Aorta (tissue), 5 donors: ENCODE measurements around the gene TOMM7. TPM values are rescaled to one million over a fixed set of nuclear protein-coding genes. Genes with fewer than 3 reads are reported as not detected.
"Not testable (repeated sequence)": the region's sequence is repeated elsewhere in the genome, so short reads cannot be mapped to it uniquely, and the experiment has no call there.

Experiments used
- ATAC-seq: fragments of 200-7000 bp; cut with Tn5 transposase; one replicate; pipeline ENCODE4 v1.9.1; 2022; ENCODE audit warnings: moderate library complexity; ENCODE audit not compliant: low FRiP score
- DNase-seq, 2 donors: peaks; one replicate each; pipeline ENCODE4 v3.0.0-alpha.2; 2020
- H3K27ac ChIP-seq, 2 donors: one replicate each; pipeline ENCODE4 v1.5.1; 2013; ENCODE audit warnings: low read length in 2 of 2, mild to moderate bottlenecking in 2 of 2, moderate library complexity in 2 of 2, control low read depth in 1 of 2, inconsistent platforms in 1 of 2, low read depth in 1 of 2
- H3K27me3 ChIP-seq, 2 donors: one replicate each; pipeline ENCODE4 v1.6.1; 2013; ENCODE audit warnings: control low read depth in 1 of 2, low read length in 1 of 2, mild to moderate bottlenecking in 1 of 2, moderate library complexity in 1 of 2; ENCODE audit not compliant: insufficient read depth in 2 of 2, control insufficient read depth in 1 of 2
- H3K36me3 ChIP-seq, 2 donors: one replicate each; pipeline ENCODE4 v1.6.1; 2013; ENCODE audit warnings: control low read depth in 1 of 2, low read length in 1 of 2, mild to moderate bottlenecking in 1 of 2; ENCODE audit not compliant: insufficient read depth in 2 of 2, control insufficient read depth in 1 of 2
- H3K4me1 ChIP-seq, 2 donors: one replicate each; pipeline ENCODE4 v1.6.1; 2013; ENCODE audit warnings: low read length in 2 of 2, control low read depth in 1 of 2, mild to moderate bottlenecking in 1 of 2, moderate library complexity in 1 of 2; ENCODE audit not compliant: insufficient read depth in 2 of 2, control insufficient read depth in 1 of 2
- H3K4me3 ChIP-seq, 2 donors: one replicate each; pipeline ENCODE4 v1.5.1; 2013; ENCODE audit warnings: low read length in 2 of 2, control low read depth in 1 of 2, mild to moderate bottlenecking in 1 of 2
- H3K9me3 ChIP-seq: one replicate; pipeline ENCODE4 v1.6.1; 2013; ENCODE audit warnings: mild to moderate bottlenecking, low read length; ENCODE audit not compliant: control insufficient read depth
- WGBS, 2 donors: extraction: QIAGEN DNeasy Blood & Tissue Kit; methylation state at CpG; one replicate each; pipeline ENCODE4 v1.1.7; 2013; 5-methylcytosine and 5-hydroxymethylcytosine counted together
- intact Hi-C, 2 donors: fragments of 100-400 bp; cut with DNase I; formaldehyde crosslinking; loops; one replicate each; pipeline versions ENCODE4 v1.14.2 to v1.15.0; 2022
- polyA plus RNA-seq, 2 donors: library from polyadenylated mRNA; stranded (reverse); fragments of 200-250 nt; gene quantifications; one replicate each; pipeline ENCODE4 v1.2.3, GENCODE V29; 2013
- total RNA-seq, 2 donors: library from RNA; stranded (reverse); fragmentation: NEBNext Ultra II Directional; extraction: Animal tissue kit (Norgen Biotek cat#: 25700); gene quantifications; one replicate each; pipeline ENCODE4 v1.2.1, GENCODE V29; 2021
- donor health status: healthy with polysubstance abuse.
- donor health status: Bipolar disorder and iron deficiency.
- donor health status: DM: no; HTN: no; CAD: no.
- donor health status: DM: no; HTN: no; CAD: no.
- donor health status: DM: yes; HTN: yes; CAD: no.

Gene TOMM7
- total and polyA plus RNA-seq, 4 donors, result 250 to 1,149 (median 450) TPM

DNA sequence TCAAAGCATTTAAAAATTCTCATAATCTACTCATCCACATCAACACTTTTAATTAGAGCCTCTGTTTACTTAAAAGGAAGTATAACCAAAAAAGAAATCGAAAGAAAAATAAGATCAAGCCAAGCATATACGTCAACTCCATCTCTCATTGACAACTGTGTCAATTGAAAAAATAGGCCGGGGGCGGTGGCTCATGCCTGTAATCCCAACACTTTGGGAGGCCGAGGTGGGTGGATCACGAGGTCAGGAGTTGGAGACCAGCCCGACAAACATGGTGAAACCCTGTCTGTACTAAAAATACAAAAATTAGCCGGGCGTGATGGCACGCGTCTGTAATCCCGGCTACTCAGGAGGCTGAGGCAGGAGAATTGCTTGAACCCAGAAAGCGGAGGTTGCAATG lies 32.0 kb downstream of the TOMM7 start:
- H3K4me3 ChIP-seq, H3K27me3 ChIP-seq, H3K36me3 ChIP-seq, H3K4me1 ChIP-seq, ATAC-seq, H3K9me3 ChIP-seq, H3K27ac ChIP-seq, intact Hi-C loops, DNase-seq: not testable (repeated sequence)
- 78 to 87% methylated on average over 13 of the region's 13 CpGs for whole genome bisulfite sequencing, 2 donors

GRCh38 chr7:22787951-22788350 lies 34.7 kb downstream of the TOMM7 start:
- DNase-seq (no peak), ATAC-seq (no peak)
- Histone ChIP-seq H3K4me1 (no peaks in the 10 kb centered on the region), H3K27ac (no peak overlapping the region), H3K9me3 (no peaks in the 10 kb centered on the region), H3K36me3 (no peaks in the 10 kb centered on the region), H3K27me3 (no peaks in the 10 kb centered on the region), H3K4me3 (no peak overlapping the region)
- intact Hi-C loops, result no loop called here

GRCh38 chr7:22786290-22786932 lies 36.2 kb downstream of the TOMM7 start:
- Histone ChIP-seq H3K27me3 (no peaks in the 10 kb centered on the region), H3K9me3 (no peaks in the 10 kb centered on the region), H3K4me1 (no peaks in the 10 kb centered on the region), H3K4me3 (no peak overlapping the region), H3K36me3 (no peaks in the 10 kb centered on the region), H3K27ac (no peak overlapping the region)
- intact Hi-C loops, result no loop called here
- no peak for DNase-seq
- 52 to 57% methylated on average over 3 of the region's 3 CpGs for WGBS, 2 donors
- ATAC-seq, result no peak

DNA sequence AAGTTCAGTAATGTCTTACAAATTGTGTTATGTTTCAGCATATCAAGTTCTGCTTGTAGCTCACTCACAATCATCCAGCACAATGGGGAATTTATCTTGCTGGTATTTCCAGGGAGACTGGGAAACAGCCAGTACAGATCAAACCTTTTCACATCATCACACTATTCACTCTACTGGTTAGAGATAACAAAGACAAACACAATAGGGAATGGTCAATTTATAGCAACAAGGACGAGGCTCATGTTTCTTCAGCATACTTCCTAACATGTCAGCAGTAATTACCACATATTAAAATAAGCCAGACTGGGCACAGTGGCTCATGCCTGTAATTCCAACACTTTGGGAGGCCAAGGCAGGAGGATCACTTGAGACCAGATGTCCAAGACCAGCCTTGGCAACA lies 38.3 kb downstream of the TOMM7 start:
- Histone ChIP-seq H3K36me3 (no peaks in the 10 kb centered on the region), H3K4me1 (no peaks in the 10 kb centered on the region), H3K27ac (no peak overlapping the region), H3K27me3 (no peaks in the 10 kb centered on the region), H3K4me3 (no peak overlapping the region), H3K9me3 (no peaks in the 10 kb centered on the region)
- ATAC-seq (no peak), DNase-seq (no peak)
- intact Hi-C loops, result no loop called here
- 19 to 25% methylated on average over 1 of the region's 1 CpG for WGBS, 2 donors

- Histone ChIP-seq H3K36me3 (no peaks in the 10 kb centered on the region), H3K4me3 (no peak overlapping the region), H3K27me3 (no peaks in the 10 kb centered on the region), H3K4me1 (no peaks in the 10 kb centered on the region), H3K27ac (no peak overlapping the region), H3K9me3 (no peaks in the 10 kb centered on the region)
- intact Hi-C loops, result loop anchor here in 1 of 2 donors (2.0 kb wide), 1 partner anchor 225 kb away; no protein-coding TSS in a partner anchor
- DNase-seq (no peak), ATAC-seq (no peak)
- 90 to 93% methylated on average over 5 of the region's 5 CpGs for WGBS, 2 donors
These were observed 39.2 kb downstream of the TOMM7 start for GRCh38 chr7:22783421-22783820.

DNA sequence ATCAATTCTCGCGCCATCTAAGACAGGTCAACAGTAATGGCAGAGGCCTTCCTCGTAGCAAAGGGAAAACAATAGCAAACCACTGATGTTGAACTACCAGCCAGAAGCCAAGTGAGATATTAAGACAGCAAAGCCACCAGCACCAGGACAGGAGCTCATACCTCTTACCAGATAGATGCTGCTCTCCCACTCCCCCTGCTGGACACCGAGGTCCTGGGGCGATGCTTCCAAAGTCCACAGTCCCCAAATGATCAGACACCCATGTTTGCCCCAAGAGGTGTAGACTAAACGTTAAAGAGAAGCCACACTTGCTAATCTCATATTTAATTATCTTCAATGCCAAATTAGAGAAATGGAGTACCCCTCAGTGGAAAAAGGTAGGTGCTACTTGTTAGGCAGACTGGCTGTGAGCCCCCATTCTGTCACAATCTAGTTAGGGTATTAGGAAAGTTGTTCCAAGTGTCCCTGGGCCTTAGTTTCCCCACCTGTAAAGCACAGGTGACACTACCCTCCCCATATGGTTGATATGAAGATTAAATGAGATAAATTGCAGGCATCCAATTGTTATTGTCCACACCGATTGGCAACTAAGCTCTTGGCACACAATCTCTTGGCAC lies 39.9 kb downstream of the TOMM7 start:
- DNase-seq (peak; percentile 80 to 86), ATAC-seq (no peak)
- intact Hi-C loops, result loop anchor here (1.0 to 2.0 kb wide), 2 partner anchors 222 to 224 kb away; no protein-coding TSS in a partner anchor
- Histone ChIP-seq H3K4me3 (no peak overlapping the region), H3K27ac (no peak overlapping the region), H3K27me3 (no peaks in the 10 kb centered on the region), H3K4me1 (no peaks in the 10 kb centered on the region), H3K36me3 (no peaks in the 10 kb centered on the region), H3K9me3 (no peaks in the 10 kb centered on the region)
- whole genome bisulfite sequencing, 2 donors, result 61 to 65% methylated on average over 7 of the region's 7 CpGs

DNA sequence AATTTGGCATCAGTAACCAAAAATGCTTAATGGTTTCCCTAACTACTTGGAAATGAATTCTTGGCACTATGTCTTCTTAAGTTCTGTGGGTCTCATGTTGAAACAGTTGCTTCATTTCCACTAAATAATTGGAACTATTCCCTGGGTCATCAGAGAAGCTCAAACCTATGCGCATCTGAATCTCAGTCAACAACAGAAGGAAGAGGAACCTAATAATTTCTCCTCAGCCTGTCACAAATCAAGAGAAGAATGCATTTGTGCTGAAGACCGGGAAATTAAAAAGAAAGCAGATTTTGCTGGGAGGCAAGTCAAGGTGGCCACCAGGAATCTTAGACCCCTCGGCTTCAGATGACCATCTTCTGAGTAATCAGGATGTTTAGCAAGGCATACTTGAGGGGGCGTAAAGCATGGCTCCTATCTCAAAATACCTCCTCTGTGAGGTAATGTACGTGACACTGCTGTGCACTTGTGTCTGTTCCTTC lies 41.4 kb downstream of the TOMM7 start:
- H3K36me3 ChIP-seq, result no peaks in the 10 kb centered on the region
- 66 to 68% methylated on average over 5 of the region's 5 CpGs for WGBS, 2 donors
- intact Hi-C loops, result no loop called here
- H3K9me3 ChIP-seq, result no peaks in the 10 kb centered on the region
- H3K4me1 ChIP-seq, result no peaks in the 10 kb centered on the region
- no peak overlapping the region for H3K27ac ChIP-seq
- H3K4me3 ChIP-seq, result no peak overlapping the region
- DNase-seq, result no peak
- H3K27me3 ChIP-seq, result no peaks in the 10 kb centered on the region
- peak; percentile 51 for ATAC-seq

- intact Hi-C loops, DNase-seq, H3K9me3 ChIP-seq, H3K4me1 ChIP-seq, H3K4me3 ChIP-seq, H3K27ac ChIP-seq, H3K36me3 ChIP-seq, H3K27me3 ChIP-seq, ATAC-seq: not testable (repeated sequence)
- WGBS, 2 donors, result 77 to 83% methylated on average over 4 of the region's 4 CpGs
These were observed 42.8 kb downstream of the TOMM7 start for GRCh38 chr7:22779730-22780323.

- Histone ChIP-seq H3K4me3 (no peak overlapping the region), H3K4me1 (no peaks in the 10 kb centered on the region), H3K36me3 (no peaks in the 10 kb centered on the region), H3K9me3 (no peaks in the 10 kb centered on the region), H3K27me3 (no peaks in the 10 kb centered on the region), H3K27ac (no peak overlapping the region)
- intact Hi-C loops, result no loop called here
- DNase-seq, result no peak
- no peak for ATAC-seq
- 82 to 86% methylated on average over 4 of the region's 4 CpGs for WGBS, 2 donors
These were observed 45.7 kb downstream of the TOMM7 start for GRCh38 chr7:22776964-22777363.
